Kidney (tissue), 14 donors: ENCODE measurements around the gene ACTR1A. TPM values are rescaled to one million over a fixed set of nuclear protein-coding genes. Genes with fewer than 3 reads are reported as not detected.
"Not testable (repeated sequence)": the region's sequence is repeated elsewhere in the genome, so short reads cannot be mapped to it uniquely, and the experiment has no call there.

Experiments
- DNase-seq, 5 donors: peaks; one replicate each; pipeline ENCODE4 v3.0.0-alpha.2; 2013 to 2020
- FAIRE-seq: peaks from 2 replicates; lab custom pipeline; 2012; peaks lifted over from hg19 to GRCh38; lab: Jason Lieb, UNC
- H3K27ac ChIP-seq, 2 donors: one replicate each; pipeline ENCODE4 v1.7.0; 2013; ENCODE audit warnings: low read depth in 2 of 2, low read length in 2 of 2, inconsistent platforms in 1 of 2
- H3K27me3 ChIP-seq: one replicate; pipeline ENCODE4 v1.7.1; 2013; ENCODE audit warnings: low read length, inconsistent platforms; ENCODE audit not compliant: control insufficient read depth, insufficient read depth
- H3K36me3 ChIP-seq, 3 donors: one replicate each; pipeline versions ENCODE4 v1.7.0 to v1.7.1; 2013; ENCODE audit warnings: low read length in 3 of 3, control low read depth in 1 of 3, inconsistent platforms in 1 of 3; ENCODE audit not compliant: insufficient read depth in 3 of 3, control insufficient read depth in 2 of 3
- H3K4me1 ChIP-seq, 3 donors: one replicate each; pipeline versions ENCODE4 v1.7.0 to v1.7.1; 2013; ENCODE audit warnings: low read length in 3 of 3, inconsistent platforms in 1 of 3, low read depth in 1 of 3; ENCODE audit not compliant: control insufficient read depth in 2 of 3, insufficient read depth in 2 of 3
- H3K4me3 ChIP-seq, 3 donors: one replicate each; pipeline versions ENCODE4 v1.7.0 to v1.8.1; 2013; ENCODE audit warnings: low read length in 3 of 3, control low read depth in 1 of 3, inconsistent platforms in 1 of 3
- H3K9ac ChIP-seq, 3 donors: one replicate each; pipeline versions ENCODE4 v1.7.0 to v1.7.1; 2013; ENCODE audit warnings: low read length in 3 of 3, control low read depth in 1 of 3, inconsistent platforms in 1 of 3
- H3K9me3 ChIP-seq, 3 donors: one replicate each; pipeline versions ENCODE4 v1.7.0 to v1.7.1; 2013; ENCODE audit warnings: low read length in 3 of 3, control low read depth in 1 of 3, inconsistent platforms in 1 of 3; ENCODE audit not compliant: control insufficient read depth in 2 of 3, insufficient read depth in 1 of 3
- CTCF ChIP-seq: IDR thresholded peaks from 3 replicates; pipeline ENCODE4 v1.5.1; 2012; ENCODE audit warnings: mild to moderate bottlenecking, moderate library complexity, borderline replicate concordance; ENCODE audit not compliant: insufficient read depth; ENCODE audit errors: extremely low read depth
- intact Hi-C: fragments of 100-400 bp; cut with DNase I; formaldehyde crosslinking; loops from one replicate; pipeline ENCODE4 v1.11.1; 2022
- polyA plus RNA-seq: library from polyadenylated mRNA; stranded (reverse); fragments of 350-450 nt; fragmentation: Illumina TruSeq; extraction: RNeasy Lipid Tissue Mini Kit (QIAGEN cat#74804); gene quantifications from one replicate; pipeline ENCODE4 v1.2.3, GENCODE V29; 2014; ENCODE audit warnings: low read depth, low replicate concordance; ENCODE audit not compliant: insufficient read depth
- total RNA-seq: library from RNA; stranded (reverse); fragmentation: NEBNext Ultra II Directional; extraction: Animal tissue kit (Norgen Biotek cat#: 25700); gene quantifications from one replicate; pipeline ENCODE4 v1.2.1, GENCODE V29; 2021
- donor health status: control.
- donor health status: control.
- donor health status: control.
- donor health status: control.
- donor health status: control.
- donor health status: DM: yes; HTN: yes; CAD: no.
- donor health status: Normal renal cell carcinoma (clear cell type).

The ACTR1A gene
- total and polyA plus RNA-seq, 2 donors from 2014 or later: 74.2 to 74.7 TPM

GRCh38 chr10:102457591-102458150, 44.8 kb downstream of the ACTR1A start:
- peaks cover 0 to 7% (median 0%) of the 10 kb centered on the region in 3 donors for H3K4me1 ChIP-seq
- no peak for FAIRE-seq
- TF ChIP-seq CTCF: no peak
- no peaks in the 10 kb centered on the region for H3K27me3 ChIP-seq
- no peaks in the 10 kb centered on the region for H3K9me3 ChIP-seq
- no peak overlapping the region for H3K27ac ChIP-seq
- DNase-seq: no peak
- intact Hi-C loops: no loop called here
- no peak overlapping the region for H3K9ac ChIP-seq
- H3K4me3 ChIP-seq: no peak overlapping the region
- peaks cover 0 to 7% (median 2%) of the 10 kb centered on the region in 3 donors for H3K36me3 ChIP-seq

GRCh38 chr10:102455893-102456471, 46.5 kb downstream of the ACTR1A start:
- no peak overlapping the region for H3K9ac ChIP-seq

GRCh38 chr10:102454662-102455487, 47.6 kb downstream of the ACTR1A start:
- H3K27ac ChIP-seq, H3K36me3 ChIP-seq, intact Hi-C loops, H3K9me3 ChIP-seq, H3K9ac ChIP-seq, H3K4me3 ChIP-seq, H3K27me3 ChIP-seq, DNase-seq, FAIRE-seq: not testable (repeated sequence)
- H3K4me1 ChIP-seq: peaks cover 0 to 11% (median 0%) of the 10 kb centered on the region in 3 donors

More at GRCh38 chr10:102455893-102456471, 46.5 kb downstream of the ACTR1A start:
- H3K4me3 ChIP-seq: no peak overlapping the region
- H3K27ac ChIP-seq: no peak overlapping the region
- no peak for DNase-seq
- no peaks in the 10 kb centered on the region for H3K27me3 ChIP-seq
- peaks cover 0 to 7% (median 2%) of the 10 kb centered on the region in 3 donors for H3K36me3 ChIP-seq
- H3K9me3 ChIP-seq: no peaks in the 10 kb centered on the region
- intact Hi-C loops: no loop called here
- H3K4me1 ChIP-seq: peaks cover 0 to 15% (median 0%) of the 10 kb centered on the region in 3 donors
- no peak for FAIRE-seq
- TF ChIP-seq CTCF: no peak

- no peak for TF ChIP-seq CTCF
Measured at GRCh38 chr10:102453502-102453901, 49.0 kb downstream of the ACTR1A start.

More at GRCh38 chr10:102453502-102453901, 49.0 kb downstream of the ACTR1A start:
- FAIRE-seq: no peak
- H3K4me3 ChIP-seq: no peak overlapping the region
- peaks cover 0 to 15% (median 5%) of the 10 kb centered on the region in 3 donors for H3K4me1 ChIP-seq
- peaks cover 0 to 7% (median 2%) of the 10 kb centered on the region in 3 donors for H3K36me3 ChIP-seq
- H3K27me3 ChIP-seq: no peaks in the 10 kb centered on the region
- intact Hi-C loops: no loop called here
- no peak for DNase-seq
- H3K9ac ChIP-seq: no peak overlapping the region
- no peaks in the 10 kb centered on the region for H3K9me3 ChIP-seq
- no peak overlapping the region for H3K27ac ChIP-seq
